Measurements from ENCODE around the gene ZNF740.

GRCh38 chr12:53200107-53200457, 19.6 kb downstream of the ZNF740 start:
- TF ChIP-seq YY1 (IDR thresholded peaks at IDR 0.05; ENCODE audit: insufficient read depth, insufficient read length) (no peak), ZNF274 (IDR thresholded peaks at IDR 0.05; ENCODE audit: low read depth, low read length) (no peak)
